ENCODE data around the gene COL11A1.
"Not testable (repeated sequence)": the region's sequence is repeated elsewhere in the genome, so short reads cannot be mapped to it uniquely, and the experiment has no call there.

COL11A1 gene

GRCh38 chr1:102826706-102827105 is 281.6 kb downstream of the COL11A1 start:
- DNase-seq = not testable (repeated sequence)

Data from activated CD4-positive, alpha-beta T cell treated with anti-CD3 and anti-CD28 coated beads, Interleukin-10, Interleukin-2, amounts not matched to agents 100 ng/mL and 50 ng/mL, durations not matched to agents 16 hours and 8 hours (primary cell).